Breast epithelium (tissue), 4 donors: ENCODE data around the gene CREB1. TPM values are rescaled to one million over a fixed set of nuclear protein-coding genes. Genes with fewer than 3 reads are reported as not detected.
"Not testable (repeated sequence)": the region's sequence is repeated elsewhere in the genome, so short reads cannot be mapped to it uniquely, and the experiment has no call there.

Experiments used
- DNase-seq, 2 donors: peaks; one replicate each; pipeline ENCODE4 v3.0.0-alpha.2; 2019; ENCODE audit warnings: low spot score in 2 of 2
- H3K27ac ChIP-seq, 2 donors: fragments of 200-600 bp; sonication (generic) in 1 of 2; one replicate each; pipeline ENCODE4 v1.5.1; 2016 to 2019; ENCODE audit warnings: mild to moderate bottlenecking in 1 of 2
- H3K27me3 ChIP-seq, 2 donors: fragments of 200-600 bp; sonication (generic) in 1 of 2; one replicate each; pipeline versions ENCODE4 v1.5.1 to v1.6.0; 2017 to 2019; ENCODE audit warnings: control low read depth in 1 of 2, mild to moderate bottlenecking in 1 of 2
- H3K36me3 ChIP-seq: fragments of 200-600 bp; one replicate; pipeline ENCODE4 v1.5.1; 2019
- H3K4me1 ChIP-seq, 2 donors: fragments of 200-600 bp; sonication (generic); one replicate each; pipeline ENCODE4 v1.5.1; 2016 to 2019; ENCODE audit warnings: control low read depth in 1 of 2
- H3K4me3 ChIP-seq, 3 donors: fragments of 200-600 bp; sonication (generic); 1 replicate in 2 of 3; 2 replicates in 1 of 3; pipeline ENCODE4 v1.5.1; 2016 to 2019; ENCODE audit warnings: mild to moderate bottlenecking in 3 of 3, moderate library complexity in 2 of 3
- H3K9me3 ChIP-seq, 2 donors: fragments of 200-600 bp; sonication (generic) in 1 of 2; one replicate each; pipeline ENCODE4 v1.5.1; 2016 to 2019; ENCODE audit warnings: control low read depth in 1 of 2
- CTCF ChIP-seq, 3 donors: fragments of 450-650 bp; IDR thresholded peaks; one replicate each; pipeline ENCODE4 v1.5.1; 2016 to 2017; ENCODE audit warnings: antibody characterized with exemption in 3 of 3, mild to moderate bottlenecking in 3 of 3, moderate library complexity in 3 of 3
- POLR2A ChIP-seq: fragments of 450-650 bp; IDR thresholded peaks from one replicate; pipeline ENCODE4 v1.6.1; 2016; ENCODE audit warnings: antibody characterized with exemption, mild to moderate bottlenecking, moderate library complexity
- POLR2AphosphoS5 ChIP-seq, 3 donors: sonication (generic); formaldehyde crosslinking; IDR thresholded peaks; one replicate each; pipeline ENCODE4 v1.6.1; 2017; ENCODE audit warnings: antibody characterized with exemption in 3 of 3
- intact Hi-C: fragments of 100-400 bp; cut with DNase I; formaldehyde crosslinking; loops from one replicate; pipeline ENCODE4 v1.15.1; 2023; ENCODE audit warnings: low total_unique reads
- total RNA-seq, 3 donors: library from RNA; depleted of rRNA; stranded (reverse); fragments of >200 nt; gene quantifications; one replicate each; pipeline ENCODE4 v1.1.0, GENCODE V29; 2016

Gene CREB1
- total RNA-seq, 3 donors from 2014 or later = 45.6 to 81.5 (median 54.1) TPM

DNA sequence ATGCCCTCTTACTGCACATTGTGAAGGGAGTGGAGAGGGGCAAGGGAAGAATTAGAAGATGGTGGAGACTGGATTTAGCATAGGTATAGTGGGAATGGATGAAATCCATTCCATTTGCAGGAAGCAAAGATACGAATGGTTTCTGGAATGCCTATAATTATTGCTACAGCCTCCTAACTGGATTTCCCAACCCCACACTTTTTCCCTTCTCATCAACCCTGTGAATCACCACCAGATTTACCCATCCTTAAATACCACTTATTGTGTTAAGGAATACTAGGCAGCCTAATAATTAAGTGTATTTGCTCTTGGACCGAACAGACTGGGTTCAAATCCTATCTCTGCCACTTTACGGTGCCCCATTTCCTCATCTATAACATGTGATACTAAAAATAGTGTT lies 39.3 kb upstream of the CREB1 start:
- no peak overlapping the region for H3K4me3 ChIP-seq
- intact Hi-C loops = no loop called here
- H3K27ac ChIP-seq = no peak overlapping the region
- H3K27me3 ChIP-seq = no peaks in the 10 kb centered on the region
- no peaks in the 10 kb centered on the region for H3K36me3 ChIP-seq
- no peak for DNase-seq
- H3K9me3 ChIP-seq = no peaks in the 10 kb centered on the region
- TF ChIP-seq POLR2AphosphoS5 (IDR thresholded peaks at IDR 0.05) (no peak), CTCF (IDR thresholded peaks at IDR 0.05) (no peak), POLR2A (no peak)
- no peaks in the 10 kb centered on the region for H3K4me1 ChIP-seq

DNA sequence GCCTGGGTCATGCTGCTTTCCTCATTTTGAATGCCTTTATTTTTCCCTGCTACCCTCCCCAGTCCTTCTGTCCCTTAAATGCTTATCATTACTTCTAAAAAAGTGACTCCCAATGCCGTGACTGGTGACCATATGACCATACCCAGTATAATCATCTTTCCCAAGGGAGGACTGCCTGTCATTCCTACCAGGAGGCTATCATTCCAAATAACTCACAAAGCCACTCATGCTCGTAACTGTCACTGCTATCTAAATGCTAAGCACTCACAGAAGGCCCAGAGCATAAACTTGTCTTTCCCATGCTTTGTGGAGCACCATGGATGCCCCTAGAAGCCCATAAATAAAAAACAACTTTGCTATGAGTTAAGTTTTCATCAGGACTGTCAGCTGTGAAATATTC lies 38.7 kb upstream of the CREB1 start:
- H3K27me3 ChIP-seq = no peaks in the 10 kb centered on the region
- intact Hi-C loops = no loop called here
- no peak for TF ChIP-seq POLR2A
- no peak for TF ChIP-seq CTCF (IDR thresholded peaks at IDR 0.05)
- no peak for TF ChIP-seq POLR2AphosphoS5 (IDR thresholded peaks at IDR 0.05)
- H3K36me3 ChIP-seq = no peaks in the 10 kb centered on the region
- no peak for DNase-seq
- H3K4me1 ChIP-seq = no peaks in the 10 kb centered on the region
- no peak overlapping the region for H3K27ac ChIP-seq
- no peak overlapping the region for H3K4me3 ChIP-seq
- H3K9me3 ChIP-seq = no peaks in the 10 kb centered on the region

GRCh38 chr2:207491956-207492355 lies 37.8 kb upstream of the CREB1 start:
- Histone ChIP-seq H3K4me3 (no peak overlapping the region), H3K4me1 (no peaks in the 10 kb centered on the region), H3K27me3 (no peaks in the 10 kb centered on the region), H3K36me3 (no peaks in the 10 kb centered on the region), H3K9me3 (no peaks in the 10 kb centered on the region), H3K27ac (no peak overlapping the region)
- TF ChIP-seq POLR2AphosphoS5 (IDR thresholded peaks at IDR 0.05) (no peak), CTCF (IDR thresholded peaks at IDR 0.05) (no peak), POLR2A (no peak)
- DNase-seq = no peak
- intact Hi-C loops = no loop called here

DNA sequence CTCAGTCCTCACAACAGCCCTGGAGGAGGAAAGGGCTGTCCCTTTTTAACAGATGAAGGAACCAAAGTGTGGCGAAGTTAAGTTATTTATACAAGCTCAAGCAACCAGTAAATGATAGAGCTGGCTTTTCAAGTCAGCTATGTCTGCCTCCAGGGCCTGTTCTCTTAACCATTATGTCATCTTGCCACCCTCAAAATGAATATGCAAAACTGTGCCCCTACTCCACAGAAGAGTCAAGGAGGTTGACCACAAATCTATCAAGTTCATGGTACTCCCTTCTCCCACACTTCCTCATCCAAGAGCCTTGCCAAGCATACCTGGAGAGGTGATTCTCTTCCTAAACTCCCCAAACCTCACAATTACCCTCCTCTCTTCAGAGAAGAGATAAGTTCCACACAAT lies 37.3 kb upstream of the CREB1 start:
- no peaks in the 10 kb centered on the region for H3K36me3 ChIP-seq
- TF ChIP-seq POLR2A (no peak), CTCF (IDR thresholded peaks at IDR 0.05) (no peak), POLR2AphosphoS5 (IDR thresholded peaks at IDR 0.05) (no peak)
- H3K4me1 ChIP-seq = no peaks in the 10 kb centered on the region
- intact Hi-C loops = no loop called here
- no peak for DNase-seq
- H3K27me3 ChIP-seq = no peaks in the 10 kb centered on the region
- H3K27ac ChIP-seq = no peak overlapping the region
- H3K4me3 ChIP-seq = no peak overlapping the region
- H3K9me3 ChIP-seq = no peaks in the 10 kb centered on the region

GRCh38 chr2:207494137-207494536 lies 35.6 kb upstream of the CREB1 start:
- Histone ChIP-seq H3K27ac (no peak overlapping the region), H3K9me3 (no peaks in the 10 kb centered on the region), H3K27me3 (no peaks in the 10 kb centered on the region), H3K4me3 (no peak overlapping the region), H3K4me1 (no peaks in the 10 kb centered on the region), H3K36me3 (no peaks in the 10 kb centered on the region)
- TF ChIP-seq POLR2A (no peak), POLR2AphosphoS5 (IDR thresholded peaks at IDR 0.05) (no peak), CTCF (IDR thresholded peaks at IDR 0.05) (no peak)
- intact Hi-C loops = no loop called here
- DNase-seq = no peak

DNA sequence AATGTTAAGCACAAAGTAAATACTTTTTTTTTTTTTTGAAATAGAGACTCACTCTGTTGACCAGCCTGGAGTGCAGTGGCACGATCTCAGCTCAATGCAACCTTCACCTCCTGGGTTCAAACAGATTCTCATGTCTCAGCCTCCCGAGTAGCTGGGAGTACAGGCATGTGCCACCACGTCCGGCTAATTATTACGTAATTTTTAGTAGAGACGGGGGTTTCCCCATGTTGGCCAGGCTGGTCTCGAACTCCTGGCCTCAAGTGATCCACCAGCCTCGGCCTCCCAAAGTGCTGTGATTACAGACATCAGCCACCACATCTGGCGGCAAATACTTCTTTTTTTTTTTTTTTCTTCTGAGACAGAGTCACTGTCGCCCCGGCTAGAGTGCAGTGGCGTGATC lies 32.8 kb upstream of the CREB1 start:
- DNase-seq, H3K4me1 ChIP-seq, H3K4me3 ChIP-seq, H3K27ac ChIP-seq, H3K9me3 ChIP-seq, H3K36me3 ChIP-seq, H3K27me3 ChIP-seq, intact Hi-C loops: not testable (repeated sequence)
